ENCODE results near the gene STK32C. TPM values are rescaled to one million over a fixed set of nuclear protein-coding genes. Genes with fewer than 3 reads are reported as not detected.

STK32C gene
- total RNA-seq, 1 donor from 2014 or later: 15.7 TPM

GRCh38 chr10:132239126-132240031, 68.4 kb downstream of the STK32C start:
- no peaks in the 10 kb centered on the region for H3K36me3 Mint-ChIP-seq (ENCODE audit: unreplicated experiment)
- no peak for TF ChIP-seq CTCF (IDR thresholded peaks at IDR 0.05)
- H3K27ac Mint-ChIP-seq (ENCODE audit: unreplicated experiment): no peak overlapping the region
- no peaks in the 10 kb centered on the region for H3K9me3 Mint-ChIP-seq (ENCODE audit: unreplicated experiment)
- DNase-seq (ENCODE audit: extremely low spot score, unreplicated experiment): no peak
- no peaks in the 10 kb centered on the region for H3K4me1 Mint-ChIP-seq (ENCODE audit: unreplicated experiment)
- H3K27me3 Mint-ChIP-seq (ENCODE audit: unreplicated experiment): no peaks in the 10 kb centered on the region
- H3K4me3 Mint-ChIP-seq (ENCODE audit: unreplicated experiment): no peak overlapping the region

GRCh38 chr10:132238371-132239125, 69.2 kb downstream of the STK32C start:
- Mint-ChIP-seq H3K9me3 (ENCODE audit: unreplicated experiment) (no peaks in the 10 kb centered on the region), H3K27ac (ENCODE audit: unreplicated experiment) (no peak overlapping the region), H3K36me3 (ENCODE audit: unreplicated experiment) (no peaks in the 10 kb centered on the region), H3K4me1 (ENCODE audit: unreplicated experiment) (no peaks in the 10 kb centered on the region), H3K4me3 (ENCODE audit: unreplicated experiment) (no peak overlapping the region), H3K27me3 (ENCODE audit: unreplicated experiment) (no peaks in the 10 kb centered on the region)
- DNase-seq (ENCODE audit: extremely low spot score, unreplicated experiment): no peak
- no peak for TF ChIP-seq CTCF (IDR thresholded peaks at IDR 0.05)

GRCh38 chr10:132237871-132238270, 69.9 kb downstream of the STK32C start:
- H3K27me3 Mint-ChIP-seq (ENCODE audit: unreplicated experiment): no peaks in the 10 kb centered on the region
- TF ChIP-seq CTCF (IDR thresholded peaks at IDR 0.05): no peak
- no peaks in the 10 kb centered on the region for H3K36me3 Mint-ChIP-seq (ENCODE audit: unreplicated experiment)
- H3K9me3 Mint-ChIP-seq (ENCODE audit: unreplicated experiment): no peaks in the 10 kb centered on the region
- no peaks in the 10 kb centered on the region for H3K4me1 Mint-ChIP-seq (ENCODE audit: unreplicated experiment)
- no peak for DNase-seq (ENCODE audit: extremely low spot score, unreplicated experiment)
- H3K4me3 Mint-ChIP-seq (ENCODE audit: unreplicated experiment): no peak overlapping the region
- H3K27ac Mint-ChIP-seq (ENCODE audit: unreplicated experiment): no peak overlapping the region

GRCh38 chr10:132237396-132237795, 70.4 kb downstream of the STK32C start:
- H3K4me1 Mint-ChIP-seq (ENCODE audit: unreplicated experiment): no peaks in the 10 kb centered on the region
- no peak for DNase-seq (ENCODE audit: extremely low spot score, unreplicated experiment)

More at GRCh38 chr10:132237396-132237795, 70.4 kb downstream of the STK32C start:
- TF ChIP-seq CTCF (IDR thresholded peaks at IDR 0.05): no peak
- no peaks in the 10 kb centered on the region for H3K36me3 Mint-ChIP-seq (ENCODE audit: unreplicated experiment)
- no peaks in the 10 kb centered on the region for H3K27me3 Mint-ChIP-seq (ENCODE audit: unreplicated experiment)
- no peak overlapping the region for H3K4me3 Mint-ChIP-seq (ENCODE audit: unreplicated experiment)
- no peak overlapping the region for H3K27ac Mint-ChIP-seq (ENCODE audit: unreplicated experiment)
- no peaks in the 10 kb centered on the region for H3K9me3 Mint-ChIP-seq (ENCODE audit: unreplicated experiment)
